HepG2 (cell line): Measurements from ENCODE around the gene FAM222A.

ENCODE experiments used
- CC2D1A ChIP-seq: sonication (generic); formaldehyde crosslinking; IDR thresholded peaks from 2 replicates; pipeline ENCODE4 v1.8.1; 2023; ENCODE audit warnings: mild to moderate bottlenecking, missing genetic modification reagents
- ELF1 ChIP-seq: sonication (generic); formaldehyde crosslinking; IDR thresholded peaks from 2 replicates; pipeline ENCODE4 v1.4.0; 2020; ENCODE audit warnings: missing genetic modification reagents
- RAD21 ChIP-seq: fragments of 450-650 bp; formaldehyde crosslinking; IDR thresholded peaks from 2 replicates; pipeline ENCODE4 v1.5.0; 2020; ENCODE audit warnings: mild to moderate bottlenecking
- SMARCC2 ChIP-seq: fragments of 450-650 bp; IDR thresholded peaks from 2 replicates; pipeline ENCODE4 v1.6.1; 2017; ENCODE audit warnings: antibody characterized with exemption, mild to moderate bottlenecking
- TAF1 ChIP-seq: sonication (generic); formaldehyde crosslinking; IDR thresholded peaks from 2 replicates; pipeline ENCODE4 v1.4.0; 2020; ENCODE audit warnings: missing genetic modification reagents
- YY1 ChIP-seq: IDR thresholded peaks from 2 replicates; pipeline ENCODE4 v1.6.1; 2011; ENCODE audit warnings: low read length, low read depth, moderate library complexity, mild to moderate bottlenecking; ENCODE audit not compliant: insufficient read depth, insufficient replicate concordance
- ZNF431 ChIP-seq: sonication (generic); formaldehyde crosslinking; IDR thresholded peaks from 2 replicates; pipeline ENCODE4 v1.9.0; 2022; ENCODE audit warnings: missing genetic modification reagents, low read depth, mild to moderate bottlenecking, borderline replicate concordance

- TF ChIP-seq ELF1 (CRISPR knock-in tag) (no peak), YY1 (no peak), TAF1 (CRISPR knock-in tag) (no peak), CC2D1A (no peak), ZNF431 (CRISPR knock-in tag) (no peak), SMARCC2 (no peak), RAD21 (CRISPR knock-in tag) (no peak)
Observed at GRCh38 chr12:109798691-109799090, 85.1 kb downstream of the FAM222A start.
